ENCODE data around the gene MBTPS1.

MBTPS1 gene

DNA sequence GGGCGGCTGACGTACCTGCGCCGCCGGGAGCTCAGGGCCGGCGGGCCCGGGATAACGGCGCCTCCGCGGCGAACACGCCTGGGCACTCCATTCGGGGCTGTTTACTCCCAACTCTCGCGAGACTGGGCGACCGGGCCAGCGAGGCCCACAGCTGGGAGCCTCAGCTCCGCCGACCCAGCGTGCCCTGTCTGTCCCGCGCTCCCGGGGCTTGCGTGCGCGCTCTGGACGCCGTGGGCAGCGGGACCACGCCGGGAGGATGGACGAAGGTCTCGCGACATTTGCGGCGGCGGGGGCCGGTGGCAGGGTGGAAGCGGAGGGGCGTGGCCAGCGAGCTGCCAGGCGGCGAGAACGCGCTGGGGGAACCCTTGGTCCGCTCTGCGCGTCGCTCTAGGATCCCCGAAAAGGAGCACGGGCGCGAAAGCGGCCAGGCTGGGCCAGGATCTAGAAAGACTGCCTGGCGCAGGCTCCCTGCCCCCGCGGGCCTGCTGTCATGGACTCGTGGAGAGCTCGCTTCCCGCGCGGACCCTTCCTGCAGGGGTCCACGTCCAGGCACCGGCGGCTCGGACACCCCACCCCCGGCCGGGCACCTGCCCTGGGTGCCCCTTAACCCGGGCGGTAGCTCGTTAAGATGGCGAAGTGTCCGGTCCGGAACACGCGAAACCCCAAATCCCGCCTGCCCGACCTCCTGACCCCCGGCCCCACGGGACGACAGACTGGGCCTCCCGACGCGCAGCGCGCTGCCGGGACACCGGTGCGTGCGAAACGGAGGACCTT lies at the start of gene MBTPS1:
MBTPS1 (minus strand) TSS at position 223 of the 774 bp plus-strand sequence. CDS start 15,159 bp downstream, outside the sequence.
- peak; percentile 99 for DNase-seq (ENCODE audit: low read depth)

DNA sequence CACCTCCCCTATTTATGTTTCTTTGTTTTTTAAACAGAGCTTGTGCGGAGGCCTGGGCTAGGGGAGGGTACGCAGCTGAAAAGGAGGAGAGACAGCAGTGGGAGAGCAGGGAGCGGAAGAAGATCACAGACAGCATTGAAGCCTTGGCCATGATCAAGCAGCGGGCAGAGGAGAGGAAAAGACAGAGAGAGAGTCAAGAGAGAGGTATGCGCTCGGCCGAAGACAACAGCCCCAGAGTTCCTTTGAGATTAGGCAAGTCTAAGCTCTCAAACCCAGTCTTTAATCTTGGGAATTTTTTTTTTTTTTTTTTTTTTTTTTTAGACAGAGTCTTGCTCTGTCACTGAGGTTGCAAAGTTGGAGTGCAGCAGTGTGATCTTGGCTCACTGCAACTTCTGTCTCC lies 49.0 kb upstream of the MBTPS1 start:
- DNase-seq (ENCODE audit: low read depth) = no peak

DNA sequence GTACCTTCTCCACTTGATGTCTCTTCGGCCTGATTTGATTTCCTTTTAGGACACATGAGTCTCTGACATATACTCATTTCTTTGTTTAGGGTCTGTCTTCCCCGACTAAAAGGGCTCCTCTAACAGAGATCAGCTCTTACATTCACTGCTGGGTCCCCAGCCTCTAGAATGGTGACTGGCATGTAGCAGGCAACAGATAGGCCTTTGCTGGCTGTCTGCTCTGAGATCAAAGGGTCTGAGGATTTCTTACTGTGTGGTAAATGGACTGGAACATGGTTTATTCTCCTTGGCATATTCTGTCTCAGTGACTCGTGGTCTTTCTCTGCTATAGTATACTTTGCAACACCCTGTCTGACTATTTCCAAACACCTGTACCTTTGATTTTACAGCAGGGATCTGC lies 45.1 kb upstream of the MBTPS1 start:
- DNase-seq (ENCODE audit: low read depth) = no peak

DNA sequence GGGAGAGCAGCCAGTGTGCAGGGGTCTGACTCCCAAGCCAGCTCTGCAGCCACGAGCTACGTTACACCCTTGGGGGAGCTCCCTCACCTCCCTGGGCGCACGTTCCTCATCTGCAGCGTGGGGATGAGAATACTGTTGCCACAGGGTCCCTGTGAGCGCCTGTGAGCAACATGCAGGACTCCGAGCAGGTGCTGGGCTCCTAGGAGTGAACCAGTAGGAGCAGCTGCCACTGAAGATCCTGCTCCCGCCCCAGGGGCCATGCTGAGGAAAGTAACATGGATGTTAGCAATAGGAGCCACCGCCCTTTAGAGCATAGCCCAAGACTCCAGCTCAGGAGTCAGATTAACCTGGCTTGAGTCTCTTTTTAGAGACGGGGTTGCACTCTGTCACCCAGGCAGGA lies 44.3 kb upstream of the MBTPS1 start:
- no peak for DNase-seq (ENCODE audit: low read depth)

DNA sequence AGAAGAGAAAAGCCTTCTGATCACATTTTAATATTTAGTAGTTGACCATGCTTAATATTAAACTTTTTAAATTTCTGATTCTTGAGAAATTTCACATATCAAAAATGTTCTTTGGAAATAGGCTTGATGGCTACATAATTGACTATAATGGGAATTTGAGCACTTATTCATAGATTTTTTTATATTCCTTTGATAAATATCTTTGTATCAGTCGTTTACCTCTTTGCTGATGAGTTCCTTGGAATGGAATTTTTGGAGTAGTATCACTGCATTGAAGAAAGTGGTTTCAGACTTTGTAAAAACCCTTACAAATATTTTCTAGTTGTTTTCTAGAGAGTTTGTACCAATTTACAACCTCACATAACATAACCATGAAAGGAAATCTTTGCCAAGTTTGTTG lies 43.1 kb upstream of the MBTPS1 start:
- no peak for DNase-seq (ENCODE audit: low read depth)

DNA sequence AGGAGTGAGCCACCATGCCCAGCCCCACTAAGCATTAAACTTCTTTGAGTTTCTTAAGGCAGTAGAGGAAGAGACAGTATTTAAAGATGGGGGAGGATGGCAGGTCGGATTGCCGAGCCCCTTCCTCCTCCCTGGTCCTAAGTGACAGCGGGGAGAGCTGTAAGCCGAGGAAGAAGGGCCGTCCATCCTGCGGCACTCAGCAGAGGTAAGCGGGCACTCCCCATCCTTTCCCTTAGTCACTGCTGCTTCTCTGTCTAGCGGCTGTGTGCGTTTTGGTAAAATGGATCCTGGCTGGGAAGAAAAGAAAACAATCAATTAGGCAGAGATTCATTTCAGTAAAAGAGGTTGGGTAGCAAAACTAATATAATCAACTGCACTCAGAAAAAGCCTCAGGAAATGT lies 42.3 kb upstream of the MBTPS1 start:
- no peak for DNase-seq (ENCODE audit: low read depth)

DNA sequence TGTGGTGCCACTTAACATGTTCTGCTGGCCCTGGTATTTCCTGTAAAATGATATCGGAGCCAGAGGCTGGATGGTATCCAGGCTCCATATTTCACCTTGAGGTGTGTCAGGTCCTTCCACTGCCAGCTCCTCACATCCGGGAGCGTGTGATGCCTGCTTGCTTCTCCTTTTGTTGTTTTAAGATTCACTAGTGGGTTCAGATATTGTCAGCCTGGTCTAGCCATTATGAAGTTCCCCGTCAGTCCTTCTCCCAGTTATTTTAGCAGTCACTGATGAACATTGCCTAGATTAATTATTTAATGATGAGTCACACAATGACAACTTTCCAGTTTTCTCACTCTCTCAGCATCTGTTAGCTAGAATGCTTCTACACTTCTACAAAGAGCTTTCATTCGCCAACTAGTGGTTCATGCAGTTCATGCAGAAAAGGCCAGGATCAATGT lies 39.6 kb upstream of the MBTPS1 start:
- no peak for DNase-seq (ENCODE audit: low read depth)

DNA sequence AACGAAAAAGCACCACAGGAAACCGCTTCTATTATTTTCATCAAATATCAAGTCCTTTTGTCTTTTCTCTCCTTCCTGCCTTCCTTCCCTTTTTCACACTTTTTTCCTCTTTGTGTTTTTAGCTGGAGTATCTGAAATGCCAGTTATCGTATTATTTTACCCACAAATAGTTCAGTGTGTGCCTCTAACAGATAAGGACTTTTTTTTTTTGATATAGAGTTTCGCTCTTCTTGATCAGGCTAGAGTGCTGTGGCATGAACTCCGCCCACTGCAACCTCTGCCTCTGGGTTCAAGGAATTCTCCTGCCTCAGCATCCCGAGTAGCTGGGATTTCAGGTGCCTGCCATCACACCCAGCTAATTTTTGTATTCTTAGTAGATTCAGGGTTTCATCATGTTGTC lies 39.0 kb upstream of the MBTPS1 start:
- no peak for DNase-seq (ENCODE audit: low read depth)

DNA sequence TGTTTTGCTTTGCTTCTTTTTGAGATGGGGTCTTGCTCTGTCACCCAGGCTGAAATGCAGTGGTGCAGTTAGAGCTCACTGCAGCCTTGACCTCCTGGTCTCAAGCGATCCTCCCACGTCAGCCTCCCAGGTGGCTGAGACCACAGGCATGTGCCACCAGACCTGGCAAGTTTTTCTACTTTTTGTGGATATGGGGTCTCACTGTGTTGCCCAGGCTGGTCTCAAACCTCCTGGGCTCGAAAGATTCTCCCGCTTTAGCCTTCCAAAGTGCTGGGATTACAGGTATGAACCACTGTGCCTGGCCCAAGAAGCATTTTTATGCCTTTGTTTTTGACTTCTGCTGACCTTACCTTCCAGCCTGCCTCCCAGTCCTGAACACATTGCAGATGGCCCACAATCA lies 38.5 kb upstream of the MBTPS1 start:
- DNase-seq (ENCODE audit: low read depth) = no peak

DNA sequence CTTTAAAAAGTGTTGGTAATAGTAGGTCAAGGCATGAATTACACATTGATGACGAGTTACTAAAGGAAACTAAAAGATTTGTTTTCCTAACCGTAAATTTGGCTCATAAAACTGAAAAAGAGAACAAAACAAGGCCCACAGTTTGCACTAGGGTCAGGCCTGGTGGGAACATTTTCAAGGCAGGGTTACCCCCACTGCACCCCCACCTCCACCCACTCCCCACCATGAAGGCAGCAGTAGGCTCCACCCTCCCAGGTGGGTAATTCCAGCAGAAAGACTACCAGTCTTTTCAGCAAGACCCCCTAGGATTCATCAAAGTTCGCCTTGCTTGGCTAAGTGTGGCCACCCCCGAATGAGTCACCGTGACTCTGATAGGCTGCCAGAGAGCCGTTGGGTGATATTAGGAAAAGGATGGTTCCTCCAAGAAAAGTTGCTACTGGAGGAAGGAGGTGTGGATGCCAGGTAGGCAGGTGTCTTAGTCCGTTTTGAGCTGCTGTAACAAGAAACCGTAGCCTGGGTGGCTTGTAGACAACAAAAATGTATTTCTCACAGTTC lies 37.0 kb upstream of the MBTPS1 start:
- no peak for DNase-seq (ENCODE audit: low read depth)

DNA sequence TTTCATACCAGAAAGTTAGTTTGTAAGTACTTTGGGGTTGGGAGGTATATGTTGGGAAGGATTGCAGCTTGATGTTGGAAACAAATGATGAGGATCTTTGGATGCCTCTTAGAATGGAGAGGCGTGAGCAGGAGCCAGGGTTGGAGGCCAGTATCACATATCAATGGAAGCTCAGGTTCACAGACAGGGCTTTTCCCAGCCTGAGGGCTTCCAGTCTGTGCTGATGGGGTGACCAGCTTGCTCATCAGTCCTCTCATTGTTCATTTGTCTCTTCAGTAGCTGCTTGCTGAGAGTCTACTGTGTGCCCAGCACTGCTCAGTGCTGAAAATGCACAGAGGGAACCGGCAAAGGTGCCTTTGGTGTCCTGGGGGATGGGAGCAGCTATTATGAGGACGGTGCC lies 34.2 kb upstream of the MBTPS1 start:
- DNase-seq (ENCODE audit: low read depth) = no peak

DNA sequence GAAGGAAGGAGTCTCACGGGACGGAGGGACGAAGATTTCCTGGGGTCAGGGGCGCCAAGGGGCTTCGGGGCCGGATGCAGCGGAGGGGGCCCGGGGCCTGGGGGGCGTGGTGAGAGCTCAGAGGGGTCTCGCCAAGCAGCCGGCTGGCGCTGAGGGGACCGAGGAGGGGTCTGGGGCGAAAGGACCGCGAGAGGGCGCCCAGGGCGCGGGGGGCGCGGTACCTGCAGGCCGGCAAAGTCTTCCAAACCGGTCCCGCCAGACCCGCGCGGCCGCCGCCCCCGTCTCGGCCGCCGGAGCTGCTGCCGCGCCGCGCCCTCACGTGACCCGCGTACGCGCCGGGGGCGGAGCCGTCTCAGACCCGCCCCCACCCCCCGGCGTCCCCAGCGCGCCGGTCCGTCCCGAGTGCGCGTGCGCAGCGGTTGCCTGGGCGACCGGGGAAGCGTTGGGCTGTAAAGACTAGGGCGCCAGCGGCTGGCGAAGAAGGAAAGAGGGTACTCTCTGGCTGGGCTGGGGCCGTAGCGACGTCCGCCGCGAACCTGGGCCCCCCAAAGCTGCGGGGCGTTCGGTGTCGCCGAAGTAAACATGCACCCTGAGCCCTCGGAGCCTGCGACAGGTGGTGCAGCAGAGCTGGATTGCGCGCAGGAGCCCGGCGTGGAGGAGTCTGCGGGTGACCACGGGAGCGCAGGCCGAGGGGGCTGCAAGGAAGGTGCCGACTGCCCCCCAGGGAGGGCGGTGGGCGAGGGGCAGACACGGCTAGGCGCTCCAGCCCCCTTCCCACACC lies 28.3 kb upstream of the MBTPS1 start, which contains the start of the genes DNAAF1 and HSDL1:
DNAAF1 (plus strand) TSS at position 450 of the 781 bp plus-strand sequence; CDS start at position 583, 133 bp downstream.
HSDL1 (minus strand) TSS at position 319 of the 781 bp plus-strand sequence. CDS start 13,856 bp downstream, outside the sequence.
- peak; percentile 94 for DNase-seq (ENCODE audit: low read depth)

DNA sequence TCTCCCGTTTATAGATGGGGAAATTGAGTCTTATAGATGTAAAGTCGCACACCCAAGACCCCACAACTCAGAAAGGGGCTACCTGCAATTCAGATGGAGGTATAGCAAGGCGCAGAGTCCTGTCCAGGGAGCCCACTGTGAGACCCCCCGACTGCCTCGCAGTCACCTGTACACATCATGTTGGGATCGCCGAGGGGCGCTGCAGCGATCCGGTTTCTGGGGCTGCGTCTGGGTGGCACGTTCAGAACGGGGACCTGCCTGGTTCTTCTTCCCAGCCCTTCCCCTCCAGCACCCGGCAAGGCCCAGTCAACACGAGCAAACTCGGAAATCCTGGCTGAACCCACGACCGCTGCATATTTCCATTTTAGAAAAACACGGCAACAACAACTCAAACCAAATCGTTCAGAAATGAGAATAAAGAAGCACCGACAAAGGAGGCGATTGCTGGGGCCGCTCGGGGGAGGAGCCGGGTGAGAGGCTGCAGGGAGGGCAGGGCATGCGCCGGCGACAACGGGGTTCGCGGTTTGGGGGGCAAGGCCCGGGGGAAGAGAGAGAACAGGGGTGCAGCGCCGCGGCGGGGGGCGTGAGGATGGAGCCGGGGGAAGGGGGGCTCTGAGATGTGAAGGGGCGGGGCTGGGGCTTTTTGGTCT lies 27.6 kb upstream of the MBTPS1 start:
- peak; percentile 36 for DNase-seq (ENCODE audit: low read depth)

DNA sequence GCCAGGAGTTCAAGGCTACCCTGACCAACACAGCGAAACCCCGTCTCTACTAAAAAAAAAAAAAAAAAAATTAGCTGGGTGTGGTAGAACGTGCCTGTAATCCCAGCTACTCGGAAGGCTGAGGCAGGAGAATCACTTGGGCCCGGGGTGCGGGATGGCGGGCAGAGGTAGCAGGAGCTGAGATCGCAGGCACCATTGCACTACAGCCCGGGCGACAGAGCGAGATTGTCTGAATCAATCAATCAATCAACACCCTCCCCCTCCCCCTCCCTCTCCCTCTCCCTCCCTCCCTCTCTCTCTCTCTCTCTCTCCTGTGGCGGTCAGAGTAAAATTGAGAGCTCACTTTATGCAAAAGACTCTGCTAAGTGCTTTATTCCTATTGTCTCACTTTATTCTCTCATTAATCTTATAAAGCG lies 27.1 kb upstream of the MBTPS1 start:
- DNase-seq (ENCODE audit: low read depth) = no peak

DNA sequence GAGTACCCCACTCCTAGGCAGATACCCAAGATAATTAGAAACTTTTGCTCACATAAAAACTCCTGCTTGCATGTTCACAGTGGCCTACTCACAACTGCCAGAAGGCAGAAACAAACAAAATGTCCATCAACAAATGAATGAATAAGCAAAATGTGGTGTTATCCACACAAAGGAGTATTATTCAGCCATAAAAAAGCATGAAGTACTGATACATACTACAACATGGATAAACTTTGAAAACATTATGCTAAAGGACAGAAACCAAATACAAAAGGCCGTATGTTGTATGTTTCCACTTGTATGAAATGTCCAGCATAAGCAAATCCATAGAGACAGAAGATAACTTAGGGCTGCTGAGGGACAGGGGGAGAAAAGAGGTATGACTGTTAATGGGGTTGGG lies 26.3 kb upstream of the MBTPS1 start:
- DNase-seq (ENCODE audit: low read depth) = no peak

DNA sequence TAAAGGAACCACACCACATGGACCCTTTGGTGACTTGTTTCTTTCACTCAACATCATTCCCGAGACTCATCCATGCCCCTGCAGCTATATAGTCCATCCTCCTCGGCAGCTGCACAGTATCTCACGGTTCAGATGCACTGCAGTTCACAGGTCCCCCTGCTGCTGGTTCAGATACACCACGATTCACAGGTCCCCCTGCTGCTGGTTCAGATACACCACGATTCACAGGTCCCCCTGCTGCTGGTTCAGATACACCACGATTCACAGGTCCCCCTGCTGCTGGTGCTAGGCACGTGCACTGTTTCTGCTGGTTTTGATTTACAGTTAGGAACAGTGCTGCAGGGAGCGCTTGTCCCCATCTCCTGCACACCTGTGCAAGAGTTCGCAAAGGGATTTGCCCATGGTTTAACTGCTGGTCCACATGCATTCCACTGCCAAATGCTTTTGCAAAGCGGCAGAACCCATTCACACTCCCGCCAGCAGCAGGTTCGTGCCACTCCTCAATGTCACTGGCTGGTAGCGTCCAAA lies 24.5 kb upstream of the MBTPS1 start:
- DNase-seq (ENCODE audit: low read depth) = no peak

DNA sequence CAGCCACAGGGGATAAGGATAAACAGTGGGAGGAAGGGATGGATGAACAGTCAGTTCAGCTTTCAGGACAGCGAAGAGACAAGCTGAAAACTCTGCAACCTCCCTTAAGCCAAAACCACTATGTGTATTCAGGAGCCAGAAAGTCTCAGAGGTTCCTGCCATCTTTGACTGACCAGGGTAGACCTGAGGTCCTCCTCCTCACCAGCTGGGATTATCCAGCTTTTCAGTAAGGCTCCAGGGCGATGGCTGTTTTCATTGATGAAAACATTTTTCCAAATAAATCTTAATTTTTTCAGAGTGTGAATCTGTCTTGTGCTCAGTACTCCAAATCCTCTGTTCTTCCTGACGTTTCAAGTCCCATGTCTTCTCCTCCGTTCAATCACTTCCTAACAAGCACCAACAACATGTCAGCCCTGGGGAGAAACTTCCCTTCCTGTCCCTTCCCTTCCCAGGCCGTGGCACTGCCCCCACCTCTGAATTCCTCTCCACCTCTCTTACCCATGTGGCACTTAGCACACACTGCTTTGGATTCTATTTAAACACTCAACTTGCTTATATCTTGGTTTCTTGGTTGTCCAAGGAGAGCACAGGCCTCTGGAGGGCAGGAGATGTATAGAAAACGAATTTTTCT lies 23.0 kb upstream of the MBTPS1 start:
- DNase-seq (ENCODE audit: low read depth) = no peak

DNA sequence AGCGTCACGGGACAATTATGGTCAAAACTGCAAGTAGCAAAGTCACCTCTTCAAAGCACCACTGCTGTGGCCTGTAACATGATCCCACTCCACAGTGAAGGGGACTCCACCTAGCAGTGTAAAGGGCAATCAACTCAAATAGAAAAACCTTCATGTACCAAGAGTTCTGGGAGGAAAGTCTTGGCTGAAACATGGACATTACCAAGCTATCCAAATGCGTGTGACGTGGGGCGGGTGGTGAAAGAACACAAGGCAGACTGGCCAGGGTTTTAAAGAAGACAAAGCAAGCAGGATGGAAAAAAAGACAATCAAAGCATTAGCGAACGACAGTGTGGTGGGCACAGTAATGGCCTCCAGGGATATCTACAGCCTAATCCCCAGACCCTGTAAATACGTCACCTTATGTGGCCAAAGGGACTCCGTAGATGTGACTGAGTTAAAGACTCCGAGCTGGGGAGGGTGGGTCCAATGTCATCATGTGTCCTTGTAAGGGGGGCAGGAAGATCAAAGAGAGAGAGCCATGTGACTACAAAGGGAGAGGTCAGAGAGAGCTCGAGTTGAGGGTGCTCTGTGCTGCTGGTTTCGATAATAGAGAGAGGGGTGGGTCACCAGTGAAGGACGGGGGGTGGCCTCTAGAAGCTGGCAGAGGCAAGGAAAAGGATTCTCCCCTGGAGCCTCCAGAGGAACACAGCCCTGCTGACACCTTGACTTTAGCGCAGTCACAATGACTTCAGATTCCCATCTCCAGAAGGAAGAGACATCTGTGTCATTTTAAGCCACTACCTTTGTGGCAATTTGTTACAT lies 22.3 kb upstream of the MBTPS1 start:
- no peak for DNase-seq (ENCODE audit: low read depth)

DNA sequence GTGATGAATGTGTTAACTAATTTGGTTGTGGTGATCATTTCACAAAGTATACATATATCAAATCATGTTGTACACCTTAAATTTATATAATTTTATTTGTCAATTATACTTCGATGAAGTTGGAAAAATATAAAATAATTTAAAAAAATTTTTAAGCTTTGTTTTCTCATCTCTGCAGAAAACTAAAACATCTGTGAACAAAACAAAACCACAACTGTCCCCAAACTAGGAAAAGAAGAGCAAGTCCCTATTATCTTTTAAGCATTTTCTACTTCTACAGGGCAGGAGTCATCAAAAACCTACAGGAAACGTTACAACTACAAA lies 21.7 kb upstream of the MBTPS1 start:
- no peak for DNase-seq (ENCODE audit: low read depth)

DNA sequence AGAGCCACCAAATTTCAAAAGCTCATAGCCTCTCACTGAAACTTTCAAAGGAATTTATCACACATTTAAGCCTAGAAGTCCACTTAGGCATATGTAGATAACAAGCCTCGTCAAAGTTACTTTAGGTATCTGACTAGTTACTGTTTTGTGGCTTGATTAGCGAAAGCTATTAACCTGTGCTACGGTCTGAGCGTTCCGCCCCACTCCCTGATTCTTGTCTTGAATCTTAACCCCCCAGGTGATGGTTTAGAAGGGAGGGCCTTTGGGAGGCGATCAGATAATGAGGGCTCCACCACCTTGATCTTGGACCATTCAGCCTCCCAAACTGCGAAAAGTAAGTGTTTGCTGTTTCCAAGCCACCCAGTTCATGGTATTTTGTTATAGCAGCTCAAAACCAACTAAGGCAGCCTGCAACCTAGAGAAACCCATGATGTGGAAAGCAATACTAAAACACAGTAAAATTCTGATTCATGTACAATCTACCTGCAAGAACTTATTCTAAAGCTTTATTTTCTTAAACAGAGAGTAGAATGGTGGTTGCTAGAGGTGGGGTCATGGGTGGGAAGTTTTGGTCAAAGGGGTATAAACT lies 21.1 kb upstream of the MBTPS1 start:
- no peak for DNase-seq (ENCODE audit: low read depth)

All from activated T-cell treated with anti-CD3 and anti-CD28 coated beads for 48 hours (primary cell).